ENCODE measurements around the gene BTBD18. TPM values are rescaled to one million over a fixed set of nuclear protein-coding genes. Genes with fewer than 3 reads are reported as not detected.

BTBD18 gene
- total and polyA plus RNA-seq, 2 of the 13 experiments (the other 11 are each of a cell fraction or from before 2014, with no cell fraction given), result not detected

- TF ChIP-seq ZNF646 (CRISPR knock-in tag; IDR thresholded peaks at IDR 0.05) (peak; percentile 67; the same call in 1 of the 2 replicates), ISX (CRISPR knock-in tag; conservative IDR thresholded peaks at IDR 0.05) (no peak), ZNF737 (CRISPR knock-in tag; IDR thresholded peaks at IDR 0.05; ENCODE audit: borderline replicate concordance) (no peak), ZNF136 (CRISPR knock-in tag; IDR thresholded peaks at IDR 0.05; ENCODE audit: low read depth) (no peak), MED13 (CRISPR knock-in tag; IDR thresholded peaks at IDR 0.05) (no peak), HNRNPL (IDR thresholded peaks at IDR 0.05; ENCODE audit: low read depth, low read length) (no peak), MTF1 (CRISPR knock-in tag; IDR thresholded peaks at IDR 0.05) (no peak), ZNF615 (CRISPR knock-in tag; IDR thresholded peaks at IDR 0.05; ENCODE audit: borderline replicate concordance) (no peak), ZSCAN20 (CRISPR knock-in tag; IDR thresholded peaks at IDR 0.05; ENCODE audit: borderline replicate concordance) (no peak), MEIS1 (CRISPR knock-in tag; IDR thresholded peaks at IDR 0.05; ENCODE audit: borderline replicate concordance) (0 out of 2 replicates have a peak, but pooled peaks have one; percentile 37), ZGPAT (CRISPR knock-in tag; IDR thresholded peaks at IDR 0.05) (peak; percentile 84), ZBTB20 (CRISPR knock-in tag; IDR thresholded peaks at IDR 0.05; ENCODE audit: borderline replicate concordance, low read depth) (no peak), ZNF687 (CRISPR knock-in tag; IDR thresholded peaks at IDR 0.05) (peak; percentile 32; the same call in 1 of the 2 replicates), ZNF770 (CRISPR knock-in tag; IDR thresholded peaks at IDR 0.05) (peak; percentile 44)
Observed at GRCh38 chr11:57778318-57779037, 26.9 kb upstream of the BTBD18 start (continued).

All from HepG2 (cell line).